DOHH2 (cell line): ENCODE measurements around the gene DOCK1.

Experiments
- H3F3A ChIP-seq: fragments of 200-600 bp; sonication (generic), shearing (Covaris generic); 2 replicates; pipeline ENCODE4 v1.6.0; 2016; ENCODE audit warnings: antibody characterized with exemption, mild to moderate bottlenecking; ENCODE audit not compliant: control insufficient read depth, insufficient read depth
- H3K27ac ChIP-seq: fragments of 200-600 bp; sonication (generic); 2 replicates; pipeline ENCODE4 v1.5.1; 2014; ENCODE audit warnings: low read depth, mild to moderate bottlenecking, low read length, moderate library complexity
- H3K27me3 ChIP-seq: fragments of 200-600 bp; sonication (generic); 2 replicates; pipeline ENCODE4 v1.6.1; 2014; ENCODE audit warnings: mild to moderate bottlenecking, low read length, mixed read lengths; ENCODE audit not compliant: control insufficient read depth
- H3K36me3 ChIP-seq: fragments of 200-600 bp; sonication (generic); 2 replicates; pipeline ENCODE4 v1.6.1; 2014; ENCODE audit warnings: mild to moderate bottlenecking, low read length, moderate library complexity, mixed read lengths; ENCODE audit not compliant: control insufficient read depth
- H3K4me1 ChIP-seq: fragments of 200-600 bp; sonication (generic); 2 replicates; pipeline ENCODE4 v1.6.1; 2014; ENCODE audit warnings: mild to moderate bottlenecking, low read length, mixed read lengths; ENCODE audit not compliant: control insufficient read depth
- H3K4me2 ChIP-seq: fragments of 200-600 bp; sonication (generic); 2 replicates; pipeline ENCODE4 v1.6.0; 2014; ENCODE audit warnings: mild to moderate bottlenecking, low read length, moderate library complexity
- H3K4me3 ChIP-seq: fragments of 200-600 bp; sonication (generic); 2 replicates; pipeline ENCODE4 v1.5.1; 2014; ENCODE audit warnings: mild to moderate bottlenecking, low read length, mixed read lengths
- H3K79me2 ChIP-seq: fragments of 200-600 bp; sonication (generic); 2 replicates; pipeline ENCODE4 v1.6.1; 2014; ENCODE audit warnings: mild to moderate bottlenecking, low read length, mixed read lengths; ENCODE audit not compliant: control insufficient read depth
- H3K9me2 ChIP-seq: fragments of 200-600 bp; sonication (generic); replicated peaks from 2 replicates; pipeline ENCODE4 v1.6.1; 2014; ENCODE audit warnings: mild to moderate bottlenecking, low read length, mixed read lengths; ENCODE audit not compliant: control insufficient read depth
- H3K9me3 ChIP-seq: fragments of 200-600 bp; sonication (generic); 2 replicates; pipeline ENCODE4 v1.6.1; 2014; ENCODE audit warnings: antibody characterized with exemption, low read length, mixed read lengths; ENCODE audit not compliant: control insufficient read depth, insufficient read depth
- H4K20me1 ChIP-seq: fragments of 200-600 bp; sonication (generic); 2 replicates; pipeline ENCODE4 v1.6.0; 2014; ENCODE audit warnings: low read depth, mild to moderate bottlenecking, antibody characterized with exemption, low read length, moderate library complexity; ENCODE audit not compliant: control insufficient read depth, insufficient read depth
- CTCF ChIP-seq: fragments of 200-600 bp; sonication (generic); IDR thresholded peaks from one replicate; pipeline ENCODE4 v1.5.1; 2014; ENCODE audit warnings: antibody characterized with exemption, mild to moderate bottlenecking, low read depth, low read length; ENCODE audit not compliant: poor library complexity, severe bottlenecking
- EZH2phosphoT487 ChIP-seq: fragments of 200-600 bp; sonication (generic); IDR thresholded peaks from 2 replicates; pipeline ENCODE4 v1.6.1; 2017; ENCODE audit warnings: borderline replicate concordance, mild to moderate bottlenecking, antibody characterized with exemption, low read length, moderate library complexity, mixed read lengths

Gene DOCK1

GRCh38 chr10:126972635-126973414 is 67.6 kb downstream of the DOCK1 start:
- Histone ChIP-seq H3K27me3 (no peaks in the 10 kb centered on the region), H3K79me2 (no peaks in the 10 kb centered on the region), H3K27ac (no peak overlapping the region), H3F3A (no peaks in the 10 kb centered on the region), H4K20me1 (no peaks in the 10 kb centered on the region), H3K4me2 (no peak overlapping the region), H3K9me2 (no peaks in the 10 kb centered on the region), H3K9me3 (no peaks in the 10 kb centered on the region; the same call in 1 of the 2 replicates), H3K4me1 (no peaks in the 10 kb centered on the region), H3K4me3 (no peak overlapping the region), H3K36me3 (no peaks in the 10 kb centered on the region)
- TF ChIP-seq CTCF = no peak
- TF ChIP-seq EZH2phosphoT487 = no peak

GRCh38 chr10:126975221-126975620 is 70.0 kb downstream of the DOCK1 start:
- Histone ChIP-seq H3K4me2 (no peak overlapping the region), H3K4me3 (no peak overlapping the region)

GRCh38 chr10:126977216-126977615 is 72.0 kb downstream of the DOCK1 start:
- no peaks in the 10 kb centered on the region for H3K9me2 ChIP-seq
- H3K27ac ChIP-seq = no peak overlapping the region
- H3K9me3 ChIP-seq = no peaks in the 10 kb centered on the region; the same call in 1 of the 2 replicates
- H3K79me2 ChIP-seq = no peaks in the 10 kb centered on the region
- H3K4me3 ChIP-seq = no peak overlapping the region
- H3K36me3 ChIP-seq = no peaks in the 10 kb centered on the region
- H3K4me2 ChIP-seq = no peak overlapping the region
- no peak for TF ChIP-seq CTCF
- no peak for TF ChIP-seq EZH2phosphoT487
- no peaks in the 10 kb centered on the region for H3K4me1 ChIP-seq
- H3F3A ChIP-seq = no peaks in the 10 kb centered on the region
- H3K27me3 ChIP-seq = no peaks in the 10 kb centered on the region
- H4K20me1 ChIP-seq = no peaks in the 10 kb centered on the region

More at GRCh38 chr10:126975221-126975620, 70.0 kb downstream of the DOCK1 start:
- no peaks in the 10 kb centered on the region; the same call in 1 of the 2 replicates for H3K9me3 ChIP-seq
- H3K27ac ChIP-seq = no peak overlapping the region
- no peaks in the 10 kb centered on the region for H3F3A ChIP-seq
- H3K4me1 ChIP-seq = no peaks in the 10 kb centered on the region
- no peak for TF ChIP-seq CTCF
- TF ChIP-seq EZH2phosphoT487 = no peak
- no peaks in the 10 kb centered on the region for H3K36me3 ChIP-seq
- H4K20me1 ChIP-seq = no peaks in the 10 kb centered on the region
- no peaks in the 10 kb centered on the region for H3K9me2 ChIP-seq
- no peaks in the 10 kb centered on the region for H3K79me2 ChIP-seq
- no peaks in the 10 kb centered on the region for H3K27me3 ChIP-seq
